OCI-LY1 (cell line): Measurements from ENCODE around the gene ADM2.

Experiments
- H2AFZ ChIP-seq: fragments of 200-600 bp; sonication (generic), shearing (Covaris generic); 2 replicates; pipeline ENCODE4 v1.6.0; 2014; ENCODE audit warnings: antibody characterized with exemption, mild to moderate bottlenecking, low read length
- H3F3A ChIP-seq: fragments of 200-600 bp; sonication (generic), shearing (Covaris generic); 2 replicates; pipeline ENCODE4 v1.6.0; 2014; ENCODE audit warnings: mild to moderate bottlenecking, antibody characterized with exemption, low read length, moderate library complexity; ENCODE audit not compliant: insufficient read depth
- H3K27ac ChIP-seq: fragments of 200-600 bp; sonication (generic); 2 replicates; pipeline ENCODE4 v1.5.1; 2014; ENCODE audit warnings: low read length, mixed run types, mild to moderate bottlenecking, low read depth; ENCODE audit not compliant: poor library complexity, severe bottlenecking
- H3K27me3 ChIP-seq: fragments of 200-600 bp; sonication (generic); 2 replicates; pipeline ENCODE4 v1.6.0; 2014; ENCODE audit warnings: antibody characterized with exemption, mild to moderate bottlenecking, low read length, moderate library complexity; ENCODE audit not compliant: insufficient read depth
- H3K36me3 ChIP-seq: fragments of 200-600 bp; sonication (generic); 2 replicates; pipeline ENCODE4 v1.6.1; 2014; ENCODE audit warnings: mild to moderate bottlenecking, antibody characterized with exemption, low read length, moderate library complexity, mixed read lengths; ENCODE audit not compliant: insufficient read depth
- H3K4me1 ChIP-seq: fragments of 200-600 bp; sonication (generic); 2 replicates; pipeline ENCODE4 v1.5.1; 2014; ENCODE audit warnings: mild to moderate bottlenecking, low read length, moderate library complexity; ENCODE audit not compliant: insufficient read depth, severe bottlenecking
- H3K4me2 ChIP-seq: fragments of 200-600 bp; sonication (generic), shearing (Covaris generic); 2 replicates; pipeline ENCODE4 v1.6.1; 2014; ENCODE audit warnings: low read length
- H3K4me3 ChIP-seq: fragments of 200-600 bp; sonication (generic); 2 replicates; pipeline ENCODE4 v1.5.1; 2014; ENCODE audit warnings: low read length, low read depth, mild to moderate bottlenecking, mixed read lengths; ENCODE audit not compliant: poor library complexity, severe bottlenecking
- H3K79me2 ChIP-seq: fragments of 200-600 bp; shearing (Covaris generic); 2 replicates; pipeline ENCODE4 v1.6.1; 2016; ENCODE audit warnings: mixed run types, low read length, mixed read lengths; ENCODE audit not compliant: insufficient read depth
- H3K9ac ChIP-seq: fragments of 200-600 bp; sonication (generic), shearing (Covaris generic); 2 replicates; pipeline ENCODE4 v1.6.1; 2014; ENCODE audit warnings: mild to moderate bottlenecking, low read length, mixed read lengths
- H3K9me2 ChIP-seq: fragments of 200-600 bp; sonication (generic), shearing (Covaris generic); 2 replicates; pipeline ENCODE4 v1.6.1; 2014; ENCODE audit warnings: low read depth, mild to moderate bottlenecking, low read length, mixed read lengths
- H3K9me3 ChIP-seq: fragments of 200-600 bp; shearing (Covaris generic); 2 replicates; pipeline ENCODE4 v1.6.1; 2014; ENCODE audit warnings: low read length, mixed read lengths
- H4K20me1 ChIP-seq: fragments of 200-600 bp; sonication (generic), shearing (Covaris generic); 2 replicates; pipeline ENCODE4 v1.6.0; 2016; ENCODE audit warnings: mild to moderate bottlenecking, low read length; ENCODE audit not compliant: insufficient read depth
- CTCF ChIP-seq: fragments of 200-600 bp; sonication (generic), shearing (Covaris generic); IDR thresholded peaks from 2 replicates; pipeline ENCODE4 v1.5.1; 2017; ENCODE audit warnings: mild to moderate bottlenecking, antibody characterized with exemption, low read length, moderate library complexity, mixed read lengths
- EZH2 ChIP-seq: fragments of 200-600 bp; sonication (generic), shearing (Covaris generic); IDR thresholded peaks from 2 replicates; pipeline ENCODE4 v1.8.0; 2017; ENCODE audit warnings: borderline replicate concordance, mixed run types, mild to moderate bottlenecking, antibody characterized with exemption, low read length, moderate library complexity, mixed read lengths

ADM2 gene

DNA sequence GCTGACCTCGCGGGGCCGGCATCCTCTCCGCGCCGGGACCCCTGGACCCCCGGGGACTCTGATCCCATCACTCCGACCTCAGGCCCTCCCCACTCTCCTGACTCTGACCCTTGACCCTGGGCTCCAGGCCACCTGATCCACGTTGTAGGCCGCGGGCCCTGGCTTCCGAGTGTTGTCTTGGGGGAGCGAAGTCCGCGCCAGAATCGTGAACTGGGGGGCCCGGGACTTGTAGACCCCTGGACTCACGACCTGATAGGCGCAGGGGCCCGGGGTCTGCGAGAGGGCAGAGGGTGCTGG lies 49.2 kb downstream of the ADM2 start:
- H3K4me3 ChIP-seq, result peak overlapping the region; percentile 80
- no peaks in the 10 kb centered on the region for H3K36me3 ChIP-seq
- no peaks in the 10 kb centered on the region for H3K9me2 ChIP-seq
- TF ChIP-seq EZH2, result no peak
- no peak for TF ChIP-seq CTCF
- peaks cover 4% of the 10 kb centered on the region; the same call in 1 of the 2 replicates for H3F3A ChIP-seq
- no peaks in the 10 kb centered on the region for H4K20me1 ChIP-seq
- no peaks in the 10 kb centered on the region for H3K27me3 ChIP-seq
- no peak overlapping the region for H2AFZ ChIP-seq
- peaks cover 63% of the 10 kb centered on the region for H3K4me1 ChIP-seq
- H3K4me2 ChIP-seq, result peak overlapping the region; percentile 85
- peak overlapping the region; percentile 59 for H3K27ac ChIP-seq
- no peaks in the 10 kb centered on the region for H3K9me3 ChIP-seq
- no peaks in the 10 kb centered on the region for H3K79me2 ChIP-seq
- H3K9ac ChIP-seq, result peak overlapping the region; percentile 83

GRCh38 chr22:50530877-50531545 lies 49.7 kb downstream of the ADM2 start:
- no peak overlapping the region for H2AFZ ChIP-seq
- H3K27ac ChIP-seq, result peak overlapping the region; percentile 60
- H3K79me2 ChIP-seq, result no peaks in the 10 kb centered on the region
- H3K4me2 ChIP-seq, result peak overlapping the region; percentile 85
- peak overlapping the region; percentile 83 for H3K9ac ChIP-seq
- no peaks in the 10 kb centered on the region for H3K9me2 ChIP-seq
- peak overlapping the region; percentile 80 for H3K4me3 ChIP-seq
- H3K36me3 ChIP-seq, result no peaks in the 10 kb centered on the region
- H4K20me1 ChIP-seq, result no peaks in the 10 kb centered on the region
- TF ChIP-seq CTCF, result no peak
- TF ChIP-seq EZH2, result no peak
- H3F3A ChIP-seq, result peaks cover 5% of the 10 kb centered on the region
- H3K27me3 ChIP-seq, result no peaks in the 10 kb centered on the region
- peaks cover 63% of the 10 kb centered on the region for H3K4me1 ChIP-seq
- no peaks in the 10 kb centered on the region for H3K9me3 ChIP-seq

- Histone ChIP-seq H3K27me3 (no peaks in the 10 kb centered on the region), H3K9me3 (no peaks in the 10 kb centered on the region), H3K36me3 (no peaks in the 10 kb centered on the region), H3K4me3 (peak overlapping the region; percentile 80), H3K9me2 (no peaks in the 10 kb centered on the region), H3K79me2 (no peaks in the 10 kb centered on the region), H3K4me2 (peak overlapping the region; percentile 85), H4K20me1 (no peaks in the 10 kb centered on the region), H3K4me1 (peaks cover 61% of the 10 kb centered on the region), H3K9ac (peak overlapping the region; percentile 83), H3K27ac (peak overlapping the region; percentile 60), H3F3A (peaks cover 8% of the 10 kb centered on the region), H2AFZ (no peak overlapping the region)
- no peak for TF ChIP-seq CTCF
- no peak for TF ChIP-seq EZH2
These were observed 50.2 kb downstream of the ADM2 start for GRCh38 chr22:50531546-50531961.
